Right renal cortex interstitium (tissue), 3 donors: ENCODE data around the gene RBM22. TPM values are rescaled to one million over a fixed set of nuclear protein-coding genes. Genes with fewer than 3 reads are reported as not detected.
"Not testable (repeated sequence)": the region's sequence is repeated elsewhere in the genome, so short reads cannot be mapped to it uniquely, and the experiment has no call there.

Source experiments
- DNase-seq, 3 donors: peaks; one replicate each; pipeline ENCODE4 v3.0.0-alpha.2; 2013; ENCODE audit warnings: low read depth in 3 of 3, low spot score in 2 of 3
- polyA plus RNA-seq, 3 donors: library from polyadenylated mRNA; unstranded; fragments of 120-200 nt; gene quantifications; one replicate each; pipeline ENCODE4 v1.2.1, GENCODE V29; 2013; ENCODE audit not compliant: insufficient read length in 3 of 3

The RBM22 gene
- polyA plus RNA-seq: 10 to 100 TPM; 76.2 to 79.8 (median 79.0) TPM

DNA sequence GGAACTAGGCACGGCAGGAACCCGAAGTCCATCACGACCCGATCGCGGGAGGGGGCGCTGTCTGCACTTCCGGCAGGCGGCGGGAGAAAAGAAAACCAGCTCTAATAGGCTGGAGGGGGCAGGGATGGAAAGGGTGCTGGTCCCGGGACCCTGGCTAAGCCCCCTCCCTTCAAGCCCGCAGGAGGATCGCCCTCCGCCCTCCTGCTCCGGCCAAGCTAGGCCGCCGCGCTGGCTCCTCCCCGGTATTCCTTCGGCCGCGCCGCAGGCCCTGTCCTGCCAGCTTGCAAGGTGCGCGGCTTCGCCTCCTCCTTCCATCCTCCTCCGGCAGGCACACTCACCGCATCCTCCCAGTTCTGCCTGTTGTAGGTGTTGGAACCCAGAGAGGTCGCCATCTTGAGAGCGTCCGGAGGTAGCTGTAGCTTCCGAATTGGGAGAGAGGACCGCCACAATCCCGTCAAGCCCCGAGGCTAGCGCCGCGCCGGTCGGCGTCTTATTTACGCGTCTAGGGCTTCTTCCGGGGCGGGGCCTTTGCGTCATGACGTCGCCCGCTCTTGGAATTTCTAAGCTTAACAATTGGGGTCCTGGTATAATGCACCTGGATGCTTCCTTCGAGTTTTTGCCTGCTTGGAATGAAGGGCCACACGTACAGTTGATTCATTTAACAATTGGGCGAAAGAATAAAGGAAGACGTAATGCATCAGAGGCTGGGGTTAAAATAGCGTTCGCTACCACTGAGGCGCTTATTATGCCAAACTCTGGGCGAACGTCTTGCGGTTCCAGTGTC, at the start of gene RBM22:
TSS of gene RBM22 (minus strand) at position 469 of the 784 bp plus-strand sequence. CDS start at position 392, 77 bp downstream.
- peak; percentile 85 to 91 (median 89) for DNase-seq

DNA sequence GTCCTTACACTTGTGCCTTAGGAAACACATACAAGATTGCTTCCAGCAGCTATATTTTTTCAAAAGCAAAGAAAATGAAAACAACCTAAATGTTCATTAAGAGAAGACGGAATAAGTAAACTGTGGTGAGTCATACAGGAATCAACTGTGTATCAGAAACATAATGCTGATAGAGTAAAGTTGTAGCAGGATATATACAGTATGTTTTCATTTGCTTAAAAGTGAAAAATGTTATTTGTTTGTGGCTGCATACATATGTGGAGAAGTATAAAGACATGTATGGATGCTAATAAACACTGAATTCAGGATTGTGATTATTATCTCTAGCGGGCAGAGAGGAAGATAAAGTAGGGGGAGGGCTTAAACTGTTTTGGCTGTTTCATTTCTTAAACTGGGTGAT, 49.6 kb upstream of the RBM22 start:
- DNase-seq: no peak

DNA sequence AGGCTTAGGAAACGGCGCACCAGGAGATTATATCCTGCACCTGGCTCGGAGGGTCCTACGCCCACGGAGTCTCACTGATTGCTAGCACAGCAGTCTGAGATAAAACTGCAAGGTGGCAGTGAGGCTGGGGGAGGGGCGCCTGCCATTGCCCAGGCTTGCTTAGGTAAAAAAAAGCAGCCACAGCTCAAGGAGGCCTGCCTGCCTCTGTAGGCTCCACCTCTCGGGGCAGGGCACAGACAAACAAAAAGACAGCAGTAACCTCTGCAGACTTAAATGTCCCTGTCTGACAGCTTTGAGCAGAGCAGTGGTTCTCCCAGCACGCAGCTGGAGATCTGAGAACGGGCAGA, 42.3 kb upstream of the RBM22 start:
- DNase-seq: not testable (repeated sequence)

DNA sequence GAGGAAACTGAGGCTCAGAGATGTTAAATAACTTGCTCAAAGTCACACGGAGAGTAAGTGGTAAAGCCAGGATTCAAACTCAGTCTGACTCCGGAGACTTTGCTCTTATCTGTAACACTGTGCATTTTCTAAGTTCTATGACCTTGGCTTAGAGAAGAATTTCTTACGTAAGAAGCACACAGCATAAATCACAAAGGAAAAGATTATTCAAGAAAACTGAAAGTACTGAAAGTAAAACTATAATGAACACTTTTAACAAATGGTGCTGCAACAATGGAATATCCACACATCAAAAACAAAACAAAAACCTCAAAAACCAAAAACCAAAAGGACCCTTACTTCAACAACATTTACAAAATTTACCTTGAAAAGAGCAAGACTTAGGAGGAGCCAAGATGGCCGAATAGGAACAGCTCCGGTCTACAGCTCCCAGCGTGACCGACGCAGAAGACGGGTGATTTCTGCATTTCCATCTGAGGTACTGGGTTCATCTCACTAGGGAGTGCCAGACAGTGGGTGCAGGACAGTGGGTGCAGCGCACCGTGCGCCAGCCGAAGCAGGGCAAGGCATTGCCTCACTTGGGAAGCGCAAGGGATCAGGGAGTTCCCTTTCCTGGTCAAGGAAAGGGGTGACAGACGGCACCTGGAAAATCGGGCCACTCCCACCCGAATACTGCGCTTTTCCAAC, 41.7 kb upstream of the RBM22 start:
- DNase-seq: not testable (repeated sequence)

DNA sequence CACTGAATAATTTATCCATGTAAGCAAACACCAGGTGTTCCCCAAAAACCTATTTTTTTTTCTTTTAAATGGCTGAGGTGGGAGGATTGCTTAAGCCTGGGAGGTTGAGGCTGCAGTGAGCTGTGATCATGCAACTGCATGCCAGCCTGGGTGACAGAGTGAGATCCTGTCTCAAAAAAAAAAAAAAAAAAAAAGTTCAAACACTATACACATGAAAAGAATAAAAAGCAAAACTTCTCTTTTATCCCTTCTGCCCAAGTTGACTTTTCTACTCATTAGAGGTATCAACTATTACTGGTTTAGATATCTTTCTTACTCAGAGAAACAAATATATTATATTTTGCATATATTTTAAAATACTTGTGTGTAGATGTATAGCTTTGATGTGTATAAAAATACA, 40.1 kb upstream of the RBM22 start:
- DNase-seq: no peak

DNA sequence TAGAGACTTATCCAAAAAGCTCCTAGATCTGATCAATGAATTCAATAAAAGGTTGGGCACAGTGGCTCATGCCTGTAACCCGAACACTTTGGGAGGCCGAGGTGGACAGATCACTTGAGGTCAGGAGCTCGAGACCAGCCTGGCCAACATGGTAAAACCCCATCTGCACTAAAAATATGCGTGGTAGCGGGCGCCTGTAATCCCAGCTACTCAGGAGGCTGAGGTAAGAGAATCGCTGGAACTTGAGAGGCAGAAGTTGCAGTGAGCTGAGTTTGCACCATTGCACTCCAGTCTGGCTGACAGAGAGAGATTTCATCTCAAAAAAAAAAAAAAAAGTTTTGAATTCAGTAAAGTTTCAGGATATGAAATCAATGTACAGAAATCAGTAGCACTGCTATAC, 38.0 kb upstream of the RBM22 start:
- no peak for DNase-seq

DNA sequence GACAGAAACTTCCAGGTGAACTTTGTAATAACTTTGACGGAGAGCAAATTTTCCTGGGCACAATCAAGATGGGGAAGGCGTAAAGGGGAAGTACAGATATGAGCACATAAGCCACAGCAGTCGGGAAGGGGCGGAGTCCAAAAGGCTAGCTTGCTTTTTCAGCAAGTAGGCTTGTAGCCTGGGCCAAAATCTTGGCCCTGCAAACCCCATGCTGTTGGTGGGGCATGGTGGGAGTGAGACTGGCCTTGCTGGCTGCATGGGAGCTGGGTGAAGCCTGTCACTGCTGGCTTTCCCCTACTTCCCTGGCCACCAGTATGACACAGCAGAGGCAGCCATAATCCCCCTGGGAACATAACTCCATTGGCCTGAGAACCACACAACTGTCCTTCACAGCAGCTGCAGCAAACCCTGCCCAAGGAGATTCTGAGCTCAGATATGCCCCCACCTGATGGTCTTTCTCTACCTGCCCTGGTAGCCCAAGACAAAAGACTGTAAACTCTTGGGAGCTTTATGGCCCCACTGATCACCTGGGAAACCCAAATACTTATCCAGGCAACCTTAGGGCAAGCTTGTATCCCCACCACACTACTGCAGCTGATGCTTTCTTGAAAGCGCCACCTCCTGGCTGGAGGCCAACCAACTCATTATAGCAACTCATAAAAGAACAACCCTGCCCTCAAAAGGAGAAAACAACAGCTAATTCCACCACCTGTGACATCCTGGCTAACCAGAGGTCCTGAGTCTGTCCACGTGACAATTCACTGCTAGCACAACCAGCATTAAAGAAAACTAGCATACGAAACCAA, 33.9 kb upstream of the RBM22 start:
- DNase-seq: no peak

DNA sequence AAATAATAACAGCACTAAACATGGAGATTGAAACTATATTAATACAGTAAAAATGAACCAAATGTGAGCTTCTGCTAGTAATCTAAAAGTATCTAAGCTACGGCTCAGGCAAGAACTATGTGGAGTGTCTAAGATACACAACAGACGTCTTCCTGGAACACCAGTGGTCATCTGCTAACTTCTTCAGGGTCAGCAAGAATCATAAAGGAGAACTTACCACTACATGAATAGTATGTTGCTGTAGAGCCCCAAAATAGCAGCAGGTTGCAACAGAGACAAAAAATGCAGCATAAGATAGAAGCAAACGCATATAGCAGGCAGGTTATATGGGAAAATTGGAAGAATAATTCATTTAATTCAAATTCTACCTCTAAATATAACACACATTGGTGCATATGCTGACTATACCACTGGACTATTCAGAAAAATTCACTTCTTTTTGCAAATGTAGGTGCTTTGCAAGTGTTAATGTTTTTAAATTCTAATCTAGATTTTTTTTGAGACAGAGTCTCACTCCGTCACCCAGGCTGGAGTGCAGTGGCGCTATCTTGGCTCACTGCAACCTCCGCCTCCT, 30.9 kb upstream of the RBM22 start:
- DNase-seq: no peak

DNA sequence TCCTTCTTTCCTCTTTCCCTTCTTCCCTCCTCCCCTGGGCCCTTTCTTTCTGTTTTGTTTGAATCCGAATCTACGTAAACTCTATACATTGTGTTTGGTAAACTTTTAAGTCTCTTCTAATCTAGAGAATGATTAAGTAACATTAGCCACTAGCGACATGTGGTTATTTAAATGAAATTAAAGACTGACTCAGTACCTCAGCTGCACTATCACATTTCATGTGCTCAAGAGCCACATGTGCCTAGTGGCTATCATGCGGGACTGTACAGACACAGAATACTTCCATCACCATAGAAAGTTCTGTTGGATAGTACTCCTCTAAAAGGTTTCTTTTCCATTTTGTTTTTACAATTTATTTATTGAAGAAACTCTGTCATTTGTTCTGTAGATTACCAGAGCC, 29.0 kb upstream of the RBM22 start:
- DNase-seq: no peak

DNA sequence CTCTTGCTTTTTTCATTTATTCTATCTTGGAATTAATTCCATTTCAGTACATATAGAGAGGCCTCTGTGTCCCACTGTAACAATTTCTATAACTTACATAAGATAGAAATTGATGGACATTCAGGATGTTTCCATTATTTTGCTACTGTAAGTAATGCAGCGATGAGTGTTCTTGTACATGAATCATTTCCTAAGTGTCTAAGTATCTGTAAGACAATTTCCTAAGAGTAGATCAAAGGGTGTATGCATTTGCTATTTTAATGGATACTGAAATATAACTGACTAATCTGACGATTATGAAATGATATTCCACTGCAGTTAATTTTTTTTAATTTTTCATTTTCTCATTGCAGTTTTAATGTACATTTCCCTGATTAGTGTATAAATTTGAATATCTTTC, 23.0 kb upstream of the RBM22 start:
- no peak for DNase-seq

DNA sequence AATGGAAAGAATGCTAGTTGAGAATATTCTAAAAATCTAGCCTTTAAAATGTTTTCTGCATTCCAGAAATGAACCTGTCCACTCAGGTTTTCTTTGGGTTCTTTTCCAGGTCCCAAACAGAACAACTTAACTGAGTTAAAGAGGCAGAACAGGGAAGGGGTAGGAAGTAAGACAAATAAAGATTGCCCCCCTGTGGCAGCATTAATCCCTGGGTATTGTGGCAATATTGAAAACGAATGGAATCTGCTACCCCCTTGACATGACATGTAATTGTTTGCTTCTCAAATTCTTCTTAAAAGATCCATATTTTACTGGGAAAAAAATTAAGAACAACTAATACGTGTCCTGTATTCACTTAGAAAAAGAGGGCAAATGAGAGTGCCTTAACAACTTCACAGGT, 9.3 kb upstream of the RBM22 start:
- DNase-seq: no peak

DNA sequence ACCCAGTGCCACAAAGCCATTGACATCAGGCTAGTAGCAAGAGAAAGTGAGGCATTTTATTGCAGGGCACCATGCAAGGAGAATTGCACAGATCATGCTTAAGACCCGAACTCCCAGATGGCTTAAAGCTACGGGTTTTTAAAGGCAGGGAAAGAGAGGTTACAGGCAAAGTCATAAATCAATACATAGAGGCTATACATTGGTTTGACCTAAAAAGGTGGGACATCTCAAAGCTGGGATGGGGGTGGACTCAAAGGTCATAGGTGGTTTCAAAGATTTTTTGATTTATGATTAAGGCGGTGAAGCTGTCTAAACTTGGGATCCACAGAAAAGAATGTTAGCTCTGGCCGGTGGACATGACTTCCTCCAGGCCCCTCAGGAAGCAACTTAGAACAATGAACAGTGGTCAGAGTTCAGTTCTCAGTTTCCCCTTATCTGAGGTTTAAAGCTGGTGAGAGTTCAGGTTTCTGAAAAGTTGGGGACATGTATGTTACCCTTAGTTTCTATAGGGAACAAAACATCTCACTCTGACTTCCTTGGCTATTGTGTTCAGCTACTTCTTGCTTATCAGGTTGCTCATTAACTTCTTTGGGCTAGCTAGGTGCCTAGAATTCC, 6.0 kb upstream of the RBM22 start:
- no peak for DNase-seq

DNA sequence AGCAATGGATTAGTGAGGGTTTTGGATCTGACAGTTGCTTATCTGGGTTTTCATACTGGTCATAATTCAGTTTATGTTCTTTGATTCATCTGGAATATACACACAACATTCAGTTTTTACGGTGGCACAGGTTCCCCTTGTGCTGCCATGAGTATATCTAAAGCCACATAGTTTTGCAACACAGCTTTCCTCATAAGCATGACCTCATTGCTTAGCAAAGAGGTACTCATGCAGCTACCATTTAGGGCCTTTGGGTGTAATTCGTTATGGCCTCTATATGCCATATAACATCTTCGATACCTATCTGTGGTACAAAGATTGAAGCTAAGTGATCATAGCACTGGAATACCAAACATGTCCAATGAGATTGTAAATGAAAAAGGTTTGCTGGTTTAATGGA, 2.9 kb upstream of the RBM22 start:
- no peak for DNase-seq

DNA sequence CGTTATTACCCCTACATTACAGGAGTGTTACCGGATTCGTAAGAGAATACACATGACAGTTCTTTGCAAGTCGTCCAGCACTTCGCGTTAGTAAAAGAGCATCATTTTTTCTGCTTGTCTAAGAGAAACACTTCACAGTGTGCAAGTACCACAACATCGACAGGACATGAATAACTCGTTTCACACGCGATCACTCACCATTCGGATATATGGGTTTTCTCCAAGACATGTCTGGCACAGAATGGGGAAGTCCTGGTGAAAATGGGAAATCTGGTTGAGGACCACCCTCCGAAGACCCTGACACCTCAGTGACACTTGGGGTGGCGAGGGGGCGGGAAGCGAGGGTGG, 642 bp downstream of the RBM22 start:
- no peak for DNase-seq

DNA sequence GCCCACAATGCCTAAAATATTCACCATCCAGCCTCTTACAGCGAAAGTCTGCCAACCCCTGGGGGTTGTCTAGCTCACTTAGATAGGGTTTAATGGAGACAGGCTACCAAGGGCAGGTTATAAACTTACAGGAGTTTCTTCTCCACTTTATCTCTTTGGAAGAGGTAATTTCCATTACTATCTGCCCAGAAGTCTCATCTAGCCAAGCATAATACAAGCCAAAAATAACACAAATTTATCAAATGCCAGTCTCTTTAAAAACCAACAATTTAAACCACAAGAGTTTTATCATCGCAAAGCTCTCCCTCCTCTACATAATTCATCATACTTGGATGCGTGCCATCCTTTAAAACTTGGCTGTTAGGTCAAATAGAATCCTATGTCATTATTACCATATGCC, 6.2 kb downstream of the RBM22 start:
- DNase-seq: no peak

DNA sequence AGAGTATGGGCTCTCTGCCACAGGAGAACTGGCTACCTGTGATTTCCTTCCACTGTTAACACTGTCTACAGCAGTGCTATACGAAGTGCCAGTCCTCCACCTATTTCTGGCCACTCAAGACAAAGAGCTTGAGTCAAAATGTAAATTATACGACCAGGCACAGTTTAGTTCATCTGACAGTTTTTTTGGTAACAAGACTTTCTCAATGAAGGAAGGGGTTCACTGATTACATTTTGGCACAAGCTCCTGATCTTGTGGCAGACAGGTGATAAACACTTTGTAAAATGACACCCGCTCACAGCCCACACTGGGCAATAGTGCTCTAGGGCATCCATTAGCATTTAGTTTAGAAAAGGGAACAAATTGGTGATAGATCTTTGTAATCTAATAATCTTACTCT, 8.6 kb downstream of the RBM22 start:
- DNase-seq: no peak

DNA sequence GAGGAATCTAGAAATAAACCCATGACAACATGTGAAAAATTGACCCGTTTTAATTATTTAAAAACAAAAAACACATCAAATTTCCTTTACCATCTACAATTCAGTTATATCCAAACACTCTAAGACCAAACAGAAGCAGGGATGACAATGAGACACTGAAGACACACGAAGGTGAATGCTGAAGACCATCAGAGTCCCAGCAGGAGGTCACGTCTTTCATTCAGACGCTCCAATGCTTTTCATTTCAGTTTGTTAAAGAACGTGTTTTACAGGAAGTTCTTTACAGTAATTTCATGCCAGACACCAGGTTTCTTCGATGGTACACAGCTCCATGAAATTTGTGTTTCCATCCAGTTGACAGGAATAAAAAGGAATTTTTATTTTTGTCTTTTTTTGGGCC, 10.1 kb downstream of the RBM22 start:
- no peak for DNase-seq

DNA sequence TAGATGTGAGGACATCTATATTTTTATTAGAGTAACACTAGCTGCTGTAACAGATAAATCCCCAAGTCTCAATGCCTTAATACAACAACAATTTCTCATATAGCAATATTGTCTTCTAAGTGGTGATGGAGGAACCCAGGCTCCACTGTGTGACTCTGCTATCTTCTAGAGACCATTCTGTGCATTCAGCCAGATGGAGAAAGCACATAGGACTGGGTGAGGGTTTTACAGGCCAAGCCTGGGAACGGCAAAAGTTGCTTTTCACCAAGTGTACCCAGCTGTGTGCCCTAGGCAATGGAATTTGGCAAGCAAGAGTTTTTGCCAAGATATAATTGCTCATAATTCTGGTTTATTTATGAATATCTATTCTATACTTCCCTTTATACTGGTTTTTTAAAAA, 11.7 kb downstream of the RBM22 start:
- DNase-seq: no peak

DNA sequence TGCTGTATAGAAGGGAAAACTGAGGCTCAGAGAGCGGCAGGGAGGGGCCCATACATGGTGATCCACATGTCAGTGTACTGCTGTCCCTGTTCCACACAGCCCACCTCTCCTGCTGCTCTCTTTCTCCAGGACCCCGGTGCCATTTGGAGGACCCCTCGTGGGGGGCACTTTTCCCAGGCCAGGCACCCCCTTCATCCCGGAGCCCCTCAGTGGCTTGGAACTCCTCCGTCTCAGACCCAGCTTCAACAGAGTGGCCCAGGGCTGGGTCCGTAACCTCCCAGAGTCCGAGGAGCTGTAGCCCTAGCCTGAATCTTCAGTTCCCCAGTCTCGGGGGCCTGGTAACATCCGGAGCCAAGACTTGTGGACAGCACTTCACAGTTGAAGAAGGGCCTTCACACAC, 24.3 kb downstream of the RBM22 start:
- DNase-seq: no peak

DNA sequence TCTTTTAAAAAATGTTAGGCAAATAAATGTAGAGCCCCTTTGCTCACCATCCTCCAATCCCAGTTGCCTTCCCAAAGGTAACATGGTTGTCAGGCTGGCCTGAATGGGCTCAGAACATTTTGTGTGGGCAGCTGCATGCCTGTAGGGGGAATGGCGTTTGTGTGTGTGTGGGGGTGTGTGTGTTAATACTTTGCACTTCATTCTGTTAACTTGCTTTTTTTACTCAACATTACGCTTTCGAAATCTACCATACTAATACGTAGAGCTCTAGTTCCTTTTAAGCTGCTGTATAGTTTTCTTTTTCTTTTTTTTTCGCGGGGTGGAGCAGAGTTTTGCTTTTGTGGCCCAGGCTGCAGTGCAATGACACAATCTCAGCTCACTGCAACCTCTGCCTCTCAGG, 25.8 kb downstream of the RBM22 start:
- no peak for DNase-seq

DNA sequence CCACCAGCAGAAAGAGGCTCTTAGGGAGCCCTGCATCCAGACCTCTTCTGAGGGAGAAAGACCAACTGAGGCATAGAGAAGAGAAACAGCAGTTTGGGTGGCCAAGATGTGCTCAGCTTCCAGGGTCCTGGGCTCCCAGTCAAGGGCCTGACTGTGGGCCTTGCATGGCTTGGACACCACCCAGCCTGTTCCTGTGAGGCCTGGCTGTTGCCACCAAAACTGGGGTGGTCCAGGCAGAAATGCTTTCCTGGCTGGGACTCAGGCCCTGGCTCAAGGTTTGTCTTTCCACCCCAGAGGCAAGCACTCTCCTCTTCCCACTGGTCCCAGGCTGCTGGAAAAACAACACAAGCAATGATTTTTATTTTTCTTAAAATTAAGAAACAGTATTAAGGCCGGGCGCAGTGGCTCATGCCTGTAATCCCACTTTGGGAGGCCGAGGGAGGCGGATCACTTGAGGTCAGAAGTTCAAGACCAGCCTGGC, 26.5 kb downstream of the RBM22 start:
- no peak for DNase-seq
